K562 (cell line): ENCODE results near the gene RAB27B. TPM values are rescaled to one million over a fixed set of nuclear protein-coding genes. Genes with fewer than 3 reads are reported as not detected.
A peak's percentile ranks its signal among the peaks of the same experiment; 100 is the strongest.

Source experiments
- ATAC-seq: fragments of 200-7000 bp; cut with Tn5 transposase; 3 replicates; pipeline ENCODE4 v1.9.1; 2020; ENCODE audit warnings: moderate library complexity
- BruUV-seq: library from RNA; stranded (reverse); fragments of 400-500 nt; replicated peaks from 2 replicates; lab custom pipeline; 2021; lab: Mats Ljungman, UMichigan
- CTCF ChIA-PET: fragments of 300-600 bp; formaldehyde crosslinking; extraction: SDS; loops from one replicate; lab custom pipeline; 2021; ENCODE audit warnings: low intra/inter-chr PET ratio; lab: Yijun Ruan, JAX
- POLR2A ChIA-PET: fragments of 300-600, 350-650 bp; sonication (Branson Sonifier 250); formaldehyde crosslinking; extraction: SDS; loops from one replicate; lab custom pipeline; 2021; ENCODE audit warnings: antibody characterized with exemption, inconsistent platforms; lab: Yijun Ruan, JAX
- DNase-seq, 4 experiments: peaks; one replicate each; pipeline versions ENCODE4 v3.0.0 to v3.0.0-alpha.2; 2011 to 2018; ENCODE audit warnings: low spot score in 3 of 4, mixed read lengths in 3 of 4; ENCODE audit errors: extremely low read depth in 1 of 4
- FAIRE-seq: peaks from 2 replicates; lab custom pipeline; 2011; peaks lifted over from hg19 to GRCh38; lab: Jason Lieb, UNC
- H2AFZ ChIP-seq: 2 replicates; pipeline ENCODE4 v1.6.0; 2011; ENCODE audit warnings: low read depth, low read length, control low read depth, inconsistent platforms
- H3K27ac ChIP-seq: fragments of 200-600 bp; 3 replicates; pipeline ENCODE4 v1.8.0; 2011; ENCODE audit warnings: low read depth, mild to moderate bottlenecking, control low read depth, inconsistent platforms, low read length, moderate library complexity, mixed read lengths; ENCODE audit errors: extremely low read depth
- H3K27me3 ChIP-seq, 2 experiments: fragments of 300-600 bp in 1 of 2; 2 replicates in 1 of 2; 3 replicates in 1 of 2; pipeline versions ENCODE4 v1.6.0 to v1.8.0; 2011; ENCODE audit warnings: inconsistent platforms in 2 of 2, low read length in 2 of 2, mild to moderate bottlenecking in 1 of 2, mixed read lengths in 1 of 2, moderate library complexity in 1 of 2; ENCODE audit not compliant: control insufficient read depth in 2 of 2, insufficient read depth in 2 of 2
- H3K36me3 ChIP-seq: fragments of 300-600 bp; 3 replicates; pipeline ENCODE4 v1.8.0; 2011; ENCODE audit warnings: mild to moderate bottlenecking, low read length, inconsistent platforms; ENCODE audit not compliant: control insufficient read depth, insufficient read depth
- H3K4me1 ChIP-seq, 2 experiments: fragments of 200-600 bp in 1 of 2; replicated peaks in 1 of 2; 2 replicates in 1 of 2; 3 replicates in 1 of 2; pipeline versions ENCODE4 v1.5.1 to v1.8.0; 2011; ENCODE audit warnings: inconsistent platforms in 2 of 2, low read length in 2 of 2, mild to moderate bottlenecking in 1 of 2, mixed read lengths in 1 of 2, moderate library complexity in 1 of 2; ENCODE audit not compliant: control insufficient read depth in 2 of 2, insufficient read depth in 2 of 2
- H3K4me2 ChIP-seq: 2 replicates; pipeline ENCODE4 v1.6.1; 2011; ENCODE audit warnings: low read length, control low read depth, inconsistent platforms, mixed read lengths; ENCODE audit not compliant: insufficient read depth
- H3K4me3 ChIP-seq: fragments of 200-600 bp; sonication (generic), shearing (Covaris generic); 2 replicates; pipeline ENCODE4 v1.5.1; 2016; ENCODE audit warnings: control low read depth, inconsistent platforms
- H3K79me2 ChIP-seq: fragments of 200-600 bp; 3 replicates; pipeline ENCODE4 v1.8.0; 2011; ENCODE audit warnings: low read length, inconsistent platforms; ENCODE audit not compliant: control insufficient read depth, insufficient read depth
- H3K9ac ChIP-seq, 2 experiments: 2 replicates each; pipeline versions ENCODE4 v1.6.0 to v1.6.1; 2011; ENCODE audit warnings: low read depth in 2 of 2, low read length in 2 of 2, control low read depth in 1 of 2, inconsistent platforms in 1 of 2, mild to moderate bottlenecking in 1 of 2, mixed read lengths in 1 of 2; ENCODE audit not compliant: insufficient read depth in 1 of 2
- H3K9me1 ChIP-seq: one replicate; pipeline ENCODE4 v1.6.0; 2011; ENCODE audit warnings: inconsistent platforms, mild to moderate bottlenecking, low read length, moderate library complexity; ENCODE audit not compliant: control insufficient read depth, insufficient read depth
- H3K9me3 ChIP-seq: replicated peaks from 2 replicates; pipeline ENCODE4 v1.5.1; 2011; ENCODE audit warnings: low read depth, low read length, inconsistent platforms; ENCODE audit not compliant: control insufficient read depth, insufficient read depth
- H4K20me1 ChIP-seq: replicated peaks from 2 replicates; pipeline ENCODE4 v1.6.1; 2011; ENCODE audit warnings: low read length, inconsistent platforms, mixed read lengths; ENCODE audit not compliant: control insufficient read depth, insufficient read depth
- BRF1 ChIP-seq: IDR thresholded peaks from 3 replicates; pipeline ENCODE4 v1.6.1; 2011; ENCODE audit warnings: borderline replicate concordance, mild to moderate bottlenecking; ENCODE audit not compliant: insufficient read length; ENCODE audit errors: extremely low read depth
- CBX3 ChIP-seq, 2 experiments: IDR thresholded peaks; 1 replicate in 1 of 2; 2 replicates in 1 of 2; pipeline ENCODE4 v1.6.1; 2012; ENCODE audit warnings: inconsistent platforms in 2 of 2, low read length in 2 of 2, borderline replicate concordance in 1 of 2, control low read depth in 1 of 2
- CTCFL ChIP-seq: IDR thresholded peaks from 2 replicates; pipeline ENCODE4 v1.6.1; 2011; ENCODE audit warnings: borderline replicate concordance, low read depth, mild to moderate bottlenecking, moderate library complexity, low read length; ENCODE audit not compliant: insufficient read depth, poor library complexity, severe bottlenecking
- HMBOX1 ChIP-seq: sonication (generic); IDR thresholded peaks from 2 replicates; pipeline ENCODE4 v1.6.1; 2016
- HNRNPH1 ChIP-seq: fragments of 200-400 bp; formaldehyde crosslinking; optimal IDR thresholded peaks from 2 replicates; pipeline ENCODE3; 2017; ENCODE audit warnings: low read depth, mild to moderate bottlenecking, low read length, moderate library complexity
- MEF2A ChIP-seq: IDR thresholded peaks from 2 replicates; pipeline ENCODE4 v1.6.1; 2011; ENCODE audit warnings: low read depth, mild to moderate bottlenecking, low read length, moderate library complexity; ENCODE audit not compliant: control insufficient read depth
- MTA3 ChIP-seq: fragments of 450-650 bp; formaldehyde crosslinking; IDR thresholded peaks from 2 replicates; pipeline ENCODE4 v1.6.1; 2017; ENCODE audit warnings: mild to moderate bottlenecking, borderline replicate concordance
- RAD51 ChIP-seq: fragments of 450-650 bp; IDR thresholded peaks from 2 replicates; pipeline ENCODE4 v1.7.1; 2016; ENCODE audit warnings: low read depth, mild to moderate bottlenecking, borderline replicate concordance
- RHOXF2B ChIP-seq: fragments of 250-450 bp; sonication (Bioruptor Pico); conservative IDR thresholded peaks from 2 replicates; pipeline ENCODE4 v1.5.1; 2021
- SMARCC2 ChIP-seq: fragments of 450-650 bp; IDR thresholded peaks from 2 replicates; pipeline ENCODE4 v1.6.1; 2017; ENCODE audit warnings: antibody characterized with exemption, moderate library complexity, mild to moderate bottlenecking, low read depth
- TCF7 ChIP-seq: sonication (generic); IDR thresholded peaks from 2 replicates; pipeline ENCODE4 v1.6.1; 2016; ENCODE audit warnings: antibody characterized with exemption, borderline replicate concordance
- TFE3 ChIP-seq: fragments of 450-650 bp; formaldehyde crosslinking; IDR thresholded peaks from 2 replicates; pipeline ENCODE4 v1.4.0; 2020; ENCODE audit warnings: mild to moderate bottlenecking, mixed read lengths
- USF2 ChIP-seq: sonication (generic); formaldehyde crosslinking; IDR thresholded peaks from 2 replicates; pipeline ENCODE4 v1.5.0; 2020; ENCODE audit warnings: missing genetic modification reagents
- ZBTB2 ChIP-seq: fragments of 450-650 bp; IDR thresholded peaks from 2 replicates; pipeline ENCODE4 v1.6.1; 2016; ENCODE audit warnings: antibody characterized with exemption
- WGBS: fragments of 100-300 bp; shearing (Covaris generic); methylation state at CpG from one replicate; pipeline ENCODE4 v1.1.6; 2016; ENCODE audit warnings: low coverage, mixed read lengths; ENCODE audit not compliant: insufficient coverage; ENCODE audit errors: missing lambda C conversion rate; 5-methylcytosine and 5-hydroxymethylcytosine counted together
- in situ Hi-C: fragments of 300-500 bp; cut with MboI; formaldehyde crosslinking; loops from 4 replicates; pipeline ENCODE4 v1.15.0; 2018; ENCODE audit warnings: inconsistent platforms, mixed read lengths
- intact Hi-C: fragments of 100-400 bp; cut with micrococcal nuclease; formaldehyde crosslinking; loops from 2 replicates; pipeline ENCODE4 v1.14.2; 2022
- polyA plus RNA-seq, 8 experiments: library from polyadenylated mRNA; depleted of rRNA in 4 of 8; stranded (reverse) in 5 of 8; unstranded in 3 of 8; fragments of >200 nt; fragmentation: Nextera tagmentation in 2 of 8; fragmentation: Illumina TruSeq in 1 of 8; extraction: Ambion mirVana in 2 of 8; extraction: Trizol in 1 of 8; gene quantifications; 2 replicates each; pipeline versions ENCODE4 v1.2.1 to v1.2.3, GENCODE V29; 2011 to 2014; ENCODE audit warnings: inconsistent platforms in 1 of 8, missing spikeins in 1 of 8
- total RNA-seq, 7 experiments: library from RNA; depleted of rRNA in 6 of 7; stranded (reverse); fragments of >200 nt in 6 of 7; fragmentation: Illumina TruSeq in 2 of 7; extraction: Trizol in 2 of 7; gene quantifications; 2 replicates each; pipeline versions ENCODE4 v1.2.1 to v1.2.3, GENCODE V29; 2011 to 2021; ENCODE audit warnings: low replicate concordance in 1 of 7

The RAB27B gene
- total and polyA plus RNA-seq, 9 of the 15 experiments (the other 6 are each of a cell fraction or from before 2014, with no cell fraction given): 0.44 to 5.7 (median 1.2) TPM

- TF ChIP-seq HMBOX1: no peak
- no peak for TF ChIP-seq CBX3 (IDR thresholded peaks at IDR 0.05; ENCODE audit: borderline replicate concordance in 1 of 2, low read length in 2 of 2)
- TF ChIP-seq RHOXF2B: no peak
Measured at GRCh38 chr18:54786206-54786605, 42.1 kb upstream of the RAB27B start (continued).

GRCh38 chr18:54787121-54787520, 41.2 kb upstream of the RAB27B start:
- intact Hi-C loops: no loop called here
- Histone ChIP-seq H3K9me3 (no peaks in the 10 kb centered on the region), H3K36me3 (no peaks in the 10 kb centered on the region), H3K27me3 (no peaks in the 10 kb centered on the region), H4K20me1 (no peaks in the 10 kb centered on the region), H3K27ac (no peak overlapping the region), H3K4me2 (no peak overlapping the region), H3K4me3 (no peak overlapping the region), H3K9ac (no peak overlapping the region), H3K4me1 (peaks cover 0 to 3% of the 10 kb centered on the region in 2 experiments; a peak in 2 of 5 replicates), H3K79me2 (no peaks in the 10 kb centered on the region), H2AFZ (peak overlapping the region; percentile 59; the same call in 1 of the 2 replicates), H3K9me1 (no peaks in the 10 kb centered on the region)
- FAIRE-seq (no peak), ATAC-seq (no peak), DNase-seq (no peak)
- ChIA-PET POLR2A (no interaction called here), CTCF (interaction anchor here (0.7 kb wide), 1 partner anchor 1031 kb away, joined by 3 read pairs; no protein-coding TSS in a partner anchor)
- WGBS: 15% methylated on average over 5 of the region's 5 CpGs
- BruUV-seq: no TSS peak
- in situ Hi-C loops: no loop called here
- TF ChIP-seq HNRNPH1 (no peak), USF2 (CRISPR knock-in tag) (peak; percentile 63; the same call in 1 of the 2 replicates), TFE3 (peak; percentile 66), TCF7 (no peak), BRF1 (no peak), ZBTB2 (no peak), SMARCC2 (no peak), CTCFL (no peak), RAD51 (peak; percentile 59), MEF2A (no peak), MTA3 (no peak)
